ENCODE data around the gene NAT8L.

- TF ChIP-seq CTCF (IDR thresholded peaks at IDR 0.05) (no peak), POLR2A (IDR thresholded peaks at IDR 0.05; ENCODE audit: low read depth) (no peak), EP300 (IDR thresholded peaks at IDR 0.05) (no peak)
These were observed 10.2 kb downstream of the NAT8L start for GRCh38 chr4:2069161-2069971.

Data from esophagus muscularis mucosa (tissue), 4 donors.